Tibial nerve (tissue), 4 donors: ENCODE results near the gene C2CD4B.

Experiments
- EP300 ChIP-seq, 2 donors: sonication (generic); formaldehyde crosslinking; IDR thresholded peaks; one replicate each; pipeline ENCODE4 v1.6.1; 2017; ENCODE audit warnings: antibody characterized with exemption in 2 of 2, mild to moderate bottlenecking in 1 of 2
- POLR2A ChIP-seq, 2 donors: fragments of 450-650 bp; IDR thresholded peaks; one replicate each; pipeline ENCODE4 v1.6.1; 2017; ENCODE audit warnings: antibody characterized with exemption in 2 of 2, mild to moderate bottlenecking in 2 of 2, moderate library complexity in 2 of 2
- TF ChIP-seq, protein P1 (sequence below), 5 experiments: fragments of 200-600 bp in 3 of 5; fragments of 450-650 bp in 2 of 5; sonication (generic) in 3 of 5; IDR thresholded peaks; one replicate each; pipeline ENCODE4 v1.5.1; 2016 to 2019; ENCODE audit warnings: antibody characterized with exemption in 5 of 5, mild to moderate bottlenecking in 3 of 5, moderate library complexity in 2 of 5

DNA sequence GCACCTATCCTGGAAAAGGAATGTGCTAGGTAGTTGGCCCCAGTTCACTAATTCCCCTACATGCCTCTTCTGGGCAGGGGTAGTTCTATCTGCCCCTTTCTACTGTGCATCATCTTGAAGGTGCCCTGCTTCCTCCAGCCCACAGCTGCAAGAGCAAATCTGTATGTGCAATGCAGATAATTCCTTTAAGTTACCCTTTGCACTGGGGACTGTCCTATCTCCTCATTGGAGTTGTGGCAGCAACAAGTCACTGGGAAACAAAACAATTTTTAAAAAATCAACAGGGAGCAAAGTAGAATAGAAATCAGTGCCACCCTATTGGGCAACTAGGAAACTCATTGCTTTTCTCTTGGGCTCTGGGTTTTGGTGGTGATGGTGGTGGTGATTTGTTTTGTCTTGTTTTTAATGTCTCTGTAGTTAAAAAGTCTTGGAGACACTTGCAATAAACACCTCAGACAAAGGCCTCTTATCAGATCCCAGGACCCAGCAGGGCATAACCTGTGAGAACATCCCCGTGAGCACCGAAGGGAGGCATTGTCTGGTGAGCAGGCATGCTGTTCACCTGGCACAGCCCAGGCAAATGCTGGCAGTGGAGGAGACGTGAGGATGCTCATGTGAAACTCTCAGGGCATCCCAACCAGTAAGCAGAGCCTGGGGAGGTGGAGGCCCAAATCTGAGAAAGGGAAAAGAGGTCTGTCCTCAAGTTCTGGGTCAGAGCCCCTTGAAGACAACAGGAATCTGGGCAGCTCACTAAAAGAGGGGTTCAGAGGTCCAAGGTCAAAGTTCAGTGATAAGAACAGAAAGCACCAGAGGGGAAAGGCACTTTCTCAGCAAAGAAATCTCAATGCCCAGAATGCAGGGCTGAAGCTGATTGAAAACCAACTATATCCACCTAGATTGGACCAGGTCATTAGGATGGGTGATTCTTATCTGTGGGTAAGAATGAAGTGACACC lies 27.9 kb downstream of the C2CD4B start:
- TF ChIP-seq, protein P1, sequence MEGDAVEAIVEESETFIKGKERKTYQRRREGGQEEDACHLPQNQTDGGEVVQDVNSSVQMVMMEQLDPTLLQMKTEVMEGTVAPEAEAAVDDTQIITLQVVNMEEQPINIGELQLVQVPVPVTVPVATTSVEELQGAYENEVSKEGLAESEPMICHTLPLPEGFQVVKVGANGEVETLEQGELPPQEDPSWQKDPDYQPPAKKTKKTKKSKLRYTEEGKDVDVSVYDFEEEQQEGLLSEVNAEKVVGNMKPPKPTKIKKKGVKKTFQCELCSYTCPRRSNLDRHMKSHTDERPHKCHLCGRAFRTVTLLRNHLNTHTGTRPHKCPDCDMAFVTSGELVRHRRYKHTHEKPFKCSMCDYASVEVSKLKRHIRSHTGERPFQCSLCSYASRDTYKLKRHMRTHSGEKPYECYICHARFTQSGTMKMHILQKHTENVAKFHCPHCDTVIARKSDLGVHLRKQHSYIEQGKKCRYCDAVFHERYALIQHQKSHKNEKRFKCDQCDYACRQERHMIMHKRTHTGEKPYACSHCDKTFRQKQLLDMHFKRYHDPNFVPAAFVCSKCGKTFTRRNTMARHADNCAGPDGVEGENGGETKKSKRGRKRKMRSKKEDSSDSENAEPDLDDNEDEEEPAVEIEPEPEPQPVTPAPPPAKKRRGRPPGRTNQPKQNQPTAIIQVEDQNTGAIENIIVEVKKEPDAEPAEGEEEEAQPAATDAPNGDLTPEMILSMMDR (IDR thresholded peaks at IDR 0.05), result no peak
- TF ChIP-seq EP300 (IDR thresholded peaks at IDR 0.05) (no peak), POLR2A (IDR thresholded peaks at IDR 0.05) (no peak)
